ENCODE measurements around the gene GCK. TPM values are rescaled to one million over a fixed set of nuclear protein-coding genes. Genes with fewer than 3 reads are reported as not detected.

GCK gene
- total RNA-seq, 1 experiment from 2014 or later, result not detected

GRCh38 chr7:44102846-44103565 lies 86.2 kb downstream of the GCK start:
- DNase-seq, result no peak
- intact Hi-C loops (cut with micrococcal nuclease; ENCODE audit: unreplicated experiment), result no loop called here
- Histone ChIP-seq H3K9me3 (no peaks in the 10 kb centered on the region), H3K27me3 (replicated peaks; ENCODE audit: control insufficient read depth, insufficient read depth, low read length) (no peaks in the 10 kb centered on the region; the same call in 1 of the 2 replicates), H3K4me1 (no peaks in the 10 kb centered on the region; the same call in 1 of the 2 replicates), H3K4me3 (ENCODE audit: low read depth, low read length) (no peak overlapping the region), H3K36me3 (ENCODE audit: control insufficient read depth, insufficient read depth, low read length) (no peaks in the 10 kb centered on the region)
- BruUV-seq (replicated peaks), result no TSS peak
- ChIA-PET POLR2A (no interaction called here), CTCF (no interaction called here)
- Mint-ChIP-seq H3K27me3 (ENCODE audit: insufficient read depth, unreplicated experiment) (no peaks in the 10 kb centered on the region), H3K4me3 (ENCODE audit: unreplicated experiment) (no peak overlapping the region), H3K9me3 (ENCODE audit: unreplicated experiment) (no peaks in the 10 kb centered on the region), H3K4me1 (ENCODE audit: low read depth, unreplicated experiment) (no peaks in the 10 kb centered on the region), H3K27ac (ENCODE audit: unreplicated experiment) (no peak overlapping the region), H3K36me3 (ENCODE audit: insufficient read depth, unreplicated experiment) (peaks cover 2% of the 10 kb centered on the region)
- no peak for TF ChIP-seq CTCF (IDR thresholded peaks at IDR 0.05; ENCODE audit: insufficient read depth in 1 of 2, low read depth in 1 of 2, low read length in 1 of 2, severe bottlenecking in 1 of 2, unreplicated experiment in 1 of 2)

- Mint-ChIP-seq H3K4me3 (ENCODE audit: unreplicated experiment) (no peak overlapping the region), H3K36me3 (ENCODE audit: insufficient read depth, unreplicated experiment) (no peaks in the 10 kb centered on the region), H3K4me1 (ENCODE audit: low read depth, unreplicated experiment) (no peaks in the 10 kb centered on the region), H3K9me3 (ENCODE audit: unreplicated experiment) (no peaks in the 10 kb centered on the region), H3K27me3 (ENCODE audit: insufficient read depth, unreplicated experiment) (no peaks in the 10 kb centered on the region), H3K27ac (ENCODE audit: unreplicated experiment) (no peak overlapping the region)
- no TSS peak for BruUV-seq (replicated peaks)
- Histone ChIP-seq H3K27me3 (replicated peaks; ENCODE audit: control insufficient read depth, insufficient read depth, low read length) (no peaks in the 10 kb centered on the region; the same call in 1 of the 2 replicates), H3K4me3 (ENCODE audit: low read depth, low read length) (no peak overlapping the region), H3K9me3 (no peaks in the 10 kb centered on the region), H3K36me3 (ENCODE audit: control insufficient read depth, insufficient read depth, low read length) (no peaks in the 10 kb centered on the region), H3K4me1 (no peaks in the 10 kb centered on the region; the same call in 1 of the 2 replicates)
- intact Hi-C loops (cut with micrococcal nuclease; ENCODE audit: unreplicated experiment), result no loop called here
- ChIA-PET CTCF (interaction anchor here (0.6 kb wide), 1 partner anchor 270 kb away, joined by 3 read pairs; no protein-coding TSS in a partner anchor), POLR2A (no interaction called here)
- no peak for DNase-seq
- TF ChIP-seq CTCF (IDR thresholded peaks at IDR 0.05; ENCODE audit: insufficient read depth in 1 of 2, low read depth in 1 of 2, low read length in 1 of 2, severe bottlenecking in 1 of 2, unreplicated experiment in 1 of 2), result no peak
Observed at GRCh38 chr7:44101966-44102845, 87.0 kb downstream of the GCK start.

GRCh38 chr7:44101303-44101965 lies 87.8 kb downstream of the GCK start:
- H3K36me3 Mint-ChIP-seq (ENCODE audit: insufficient read depth, unreplicated experiment), result no peaks in the 10 kb centered on the region
- H3K4me1 Mint-ChIP-seq (ENCODE audit: low read depth, unreplicated experiment), result no peaks in the 10 kb centered on the region
- no peak overlapping the region for H3K4me3 Mint-ChIP-seq (ENCODE audit: unreplicated experiment)
- intact Hi-C loops (cut with micrococcal nuclease; ENCODE audit: unreplicated experiment), result no loop called here
- TF ChIP-seq CTCF (IDR thresholded peaks at IDR 0.05; ENCODE audit: insufficient read depth in 1 of 2, low read depth in 1 of 2, low read length in 1 of 2, severe bottlenecking in 1 of 2, unreplicated experiment in 1 of 2), result no peak
- no peaks in the 10 kb centered on the region for H3K27me3 Mint-ChIP-seq (ENCODE audit: insufficient read depth, unreplicated experiment)
- no peaks in the 10 kb centered on the region for H3K9me3 Mint-ChIP-seq (ENCODE audit: unreplicated experiment)
- no peaks in the 10 kb centered on the region for H3K36me3 ChIP-seq (ENCODE audit: control insufficient read depth, insufficient read depth, low read length)
- POLR2A ChIA-PET, result no interaction called here
- CTCF ChIA-PET, result interaction anchor here (0.6 kb wide), 1 partner anchor 271 kb away, joined by 3 read pairs; no protein-coding TSS in a partner anchor
- DNase-seq, result no peak
- H3K27me3 ChIP-seq (replicated peaks; ENCODE audit: control insufficient read depth, insufficient read depth, low read length), result no peaks in the 10 kb centered on the region; the same call in 1 of the 2 replicates
- no peaks in the 10 kb centered on the region for H3K9me3 ChIP-seq
- H3K4me1 ChIP-seq, result no peaks in the 10 kb centered on the region; the same call in 1 of the 2 replicates
- no TSS peak for BruUV-seq (replicated peaks)
- no peak overlapping the region for H3K4me3 ChIP-seq (ENCODE audit: low read depth, low read length)
- no peak overlapping the region for H3K27ac Mint-ChIP-seq (ENCODE audit: unreplicated experiment)
